T-helper 1 cell treated with Interleukin-12 subunit alpha and Interleukin-12 subunit beta and Interleukin-4 antibody, amounts not matched to agents 30 μg/mL and 1 μg/mL, for 36 hours (primary cell): ENCODE data around the gene SMG5.

Experiments used
- H3K27ac Mint-ChIP-seq: one replicate; pipeline ENCODE4 v1.8.0; 2021; ENCODE audit warnings: mild to moderate bottlenecking, mixed read lengths
- H3K27me3 Mint-ChIP-seq: one replicate; pipeline ENCODE4 v1.8.0; 2021; ENCODE audit warnings: low read depth, mixed read lengths
- H3K36me3 Mint-ChIP-seq: one replicate; pipeline ENCODE4 v1.8.0; 2021; ENCODE audit warnings: low read depth, mixed read lengths
- H3K4me1 Mint-ChIP-seq: one replicate; pipeline ENCODE4 v1.8.0; 2021; ENCODE audit warnings: low read depth, mixed read lengths
- H3K4me3 Mint-ChIP-seq: one replicate; pipeline ENCODE4 v1.8.0; 2021; ENCODE audit warnings: mild to moderate bottlenecking, moderate library complexity, mixed read lengths
- H3K9me3 Mint-ChIP-seq: one replicate; pipeline ENCODE4 v1.8.0; 2021; ENCODE audit warnings: mixed read lengths

SMG5 gene

GRCh38 chr1:156291226-156292061 lies 8.8 kb upstream of the SMG5 start:
- no peaks in the 10 kb centered on the region for H3K9me3 Mint-ChIP-seq
- H3K36me3 Mint-ChIP-seq: peaks cover 13% of the 10 kb centered on the region
- H3K4me1 Mint-ChIP-seq: peaks cover 15% of the 10 kb centered on the region
- peak overlapping the region; percentile 61 for H3K4me3 Mint-ChIP-seq
- no peaks in the 10 kb centered on the region for H3K27me3 Mint-ChIP-seq
- H3K27ac Mint-ChIP-seq: no peak overlapping the region

GRCh38 chr1:156289857-156290256 lies 7.2 kb upstream of the SMG5 start:
- Mint-ChIP-seq H3K4me3 (no peak overlapping the region), H3K27ac (no peak overlapping the region), H3K4me1 (peaks cover 7% of the 10 kb centered on the region), H3K27me3 (no peaks in the 10 kb centered on the region), H3K36me3 (peaks cover 13% of the 10 kb centered on the region), H3K9me3 (no peaks in the 10 kb centered on the region)

- Mint-ChIP-seq H3K36me3 (peaks cover 13% of the 10 kb centered on the region), H3K9me3 (no peaks in the 10 kb centered on the region), H3K4me3 (no peak overlapping the region), H3K4me1 (peaks cover 15% of the 10 kb centered on the region), H3K27ac (no peak overlapping the region), H3K27me3 (no peaks in the 10 kb centered on the region)
Measured at GRCh38 chr1:156286061-156286460, 3.4 kb upstream of the SMG5 start.

GRCh38 chr1:156285437-156285836 lies 2.8 kb upstream of the SMG5 start:
- no peak overlapping the region for H3K27ac Mint-ChIP-seq
- H3K36me3 Mint-ChIP-seq: peaks cover 13% of the 10 kb centered on the region
- H3K9me3 Mint-ChIP-seq: no peaks in the 10 kb centered on the region
- H3K4me1 Mint-ChIP-seq: peaks cover 20% of the 10 kb centered on the region
- H3K27me3 Mint-ChIP-seq: no peaks in the 10 kb centered on the region
- H3K4me3 Mint-ChIP-seq: no peak overlapping the region

- Mint-ChIP-seq H3K4me1 (peaks cover 25% of the 10 kb centered on the region), H3K36me3 (peaks cover 12% of the 10 kb centered on the region), H3K27me3 (no peaks in the 10 kb centered on the region)
Measured at GRCh38 chr1:156284757-156285156, 2.1 kb upstream of the SMG5 start.

GRCh38 chr1:156284112-156284511 lies 1.5 kb upstream of the SMG5 start, which contains the start of gene TMEM79:
Gene TMEM79 (plus strand): TSS chr1:156284325. CDS start chr1:156285227, 902 bp downstream.
- H3K4me3 Mint-ChIP-seq: peak within 1 kb of the TSS; percentile 93
- H3K4me1 Mint-ChIP-seq: peaks cover 25% of the 10 kb centered on the region
- H3K27me3 Mint-ChIP-seq: no peaks in the 10 kb centered on the region

More at GRCh38 chr1:156284757-156285156, 2.1 kb upstream of the SMG5 start:
- Mint-ChIP-seq H3K9me3 (no peaks in the 10 kb centered on the region), H3K27ac (peak overlapping the region; percentile 53), H3K4me3 (no peak overlapping the region)

GRCh38 chr1:156283521-156283920 lies 896 bp upstream of the SMG5 start:
- Mint-ChIP-seq H3K27me3 (no peaks in the 10 kb centered on the region), H3K4me3 (peak overlapping the region; percentile 93), H3K9me3 (no peaks in the 10 kb centered on the region), H3K27ac (no peak overlapping the region), H3K36me3 (peaks cover 7% of the 10 kb centered on the region), H3K4me1 (peaks cover 25% of the 10 kb centered on the region)

More at GRCh38 chr1:156284112-156284511, 1.5 kb upstream of the SMG5 start, which contains the start of gene TMEM79:
- peaks cover 9% of the 10 kb centered on the region for H3K36me3 Mint-ChIP-seq
- no peaks in the 10 kb centered on the region for H3K9me3 Mint-ChIP-seq
- peak within 1 kb of the TSS; percentile 94 for H3K27ac Mint-ChIP-seq

- H3K9me3 Mint-ChIP-seq: no peaks in the 10 kb centered on the region
- H3K4me3 Mint-ChIP-seq: peak overlapping the region; percentile 93
- peak overlapping the region; percentile 94 for H3K27ac Mint-ChIP-seq
- H3K4me1 Mint-ChIP-seq: peaks cover 26% of the 10 kb centered on the region
- H3K36me3 Mint-ChIP-seq: peaks cover 19% of the 10 kb centered on the region
- H3K27me3 Mint-ChIP-seq: no peaks in the 10 kb centered on the region
Measured at GRCh38 chr1:156281693-156282478, 739 bp downstream of the SMG5 start.

- H3K27me3 Mint-ChIP-seq: no peaks in the 10 kb centered on the region
- H3K36me3 Mint-ChIP-seq: peaks cover 19% of the 10 kb centered on the region
- H3K4me3 Mint-ChIP-seq: peak overlapping the region; percentile 93
- H3K9me3 Mint-ChIP-seq: no peaks in the 10 kb centered on the region
- H3K27ac Mint-ChIP-seq: peak overlapping the region; percentile 94
- H3K4me1 Mint-ChIP-seq: peaks cover 26% of the 10 kb centered on the region
Measured at GRCh38 chr1:156281281-156281680, 1.3 kb downstream of the SMG5 start.

GRCh38 chr1:156279837-156280236 lies 2.8 kb downstream of the SMG5 start:
- peak overlapping the region; percentile 3 for H3K4me3 Mint-ChIP-seq
- peaks cover 28% of the 10 kb centered on the region for H3K36me3 Mint-ChIP-seq
- no peaks in the 10 kb centered on the region for H3K9me3 Mint-ChIP-seq
- H3K27me3 Mint-ChIP-seq: no peaks in the 10 kb centered on the region
- H3K27ac Mint-ChIP-seq: no peak overlapping the region
- peaks cover 26% of the 10 kb centered on the region for H3K4me1 Mint-ChIP-seq

- H3K9me3 Mint-ChIP-seq: no peaks in the 10 kb centered on the region
- peaks cover 45% of the 10 kb centered on the region for H3K36me3 Mint-ChIP-seq
- H3K27ac Mint-ChIP-seq: no peak overlapping the region
- no peaks in the 10 kb centered on the region for H3K27me3 Mint-ChIP-seq
- H3K4me1 Mint-ChIP-seq: peaks cover 19% of the 10 kb centered on the region
- H3K4me3 Mint-ChIP-seq: no peak overlapping the region
Measured at GRCh38 chr1:156276966-156277381, 5.7 kb downstream of the SMG5 start.

GRCh38 chr1:156276532-156276931 lies 6.1 kb downstream of the SMG5 start:
- Mint-ChIP-seq H3K36me3 (peaks cover 48% of the 10 kb centered on the region), H3K27ac (no peak overlapping the region), H3K4me3 (no peak overlapping the region), H3K9me3 (no peaks in the 10 kb centered on the region), H3K4me1 (peaks cover 16% of the 10 kb centered on the region), H3K27me3 (no peaks in the 10 kb centered on the region)

- Mint-ChIP-seq H3K36me3 (peaks cover 62% of the 10 kb centered on the region), H3K9me3 (no peaks in the 10 kb centered on the region), H3K4me3 (no peak overlapping the region), H3K4me1 (no peaks in the 10 kb centered on the region), H3K27me3 (no peaks in the 10 kb centered on the region), H3K27ac (no peak overlapping the region)
Measured at GRCh38 chr1:156270314-156270713, 12.3 kb downstream of the SMG5 start.

GRCh38 chr1:156268336-156268735 lies 14.3 kb downstream of the SMG5 start:
- H3K36me3 Mint-ChIP-seq: peaks cover 59% of the 10 kb centered on the region
- no peaks in the 10 kb centered on the region for H3K9me3 Mint-ChIP-seq
- no peak overlapping the region for H3K4me3 Mint-ChIP-seq
- H3K4me1 Mint-ChIP-seq: no peaks in the 10 kb centered on the region
- no peaks in the 10 kb centered on the region for H3K27me3 Mint-ChIP-seq
- H3K27ac Mint-ChIP-seq: no peak overlapping the region

GRCh38 chr1:156266051-156266450 lies 16.6 kb downstream of the SMG5 start:
- no peak overlapping the region for H3K27ac Mint-ChIP-seq
- no peaks in the 10 kb centered on the region for H3K9me3 Mint-ChIP-seq
- no peak overlapping the region for H3K4me3 Mint-ChIP-seq
- no peaks in the 10 kb centered on the region for H3K27me3 Mint-ChIP-seq
- peaks cover 2% of the 10 kb centered on the region for H3K4me1 Mint-ChIP-seq
- H3K36me3 Mint-ChIP-seq: peaks cover 58% of the 10 kb centered on the region
